T-helper 1 cell (primary cell): Measurements from ENCODE around the gene MOV10L1.

Experiments used
- DNase-seq, 5 donors: peaks; one replicate each; pipeline ENCODE4 v3.0.0-alpha.2; 2012 to 2020

MOV10L1 gene

GRCh38 chr22:50058906-50059880 lies 30.6 kb upstream of the MOV10L1 start:
- DNase-seq, result no peak

- no peak for DNase-seq
Measured at GRCh38 chr22:50059881-50060262, 29.9 kb upstream of the MOV10L1 start.

- no peak for DNase-seq
Measured at GRCh38 chr22:50060441-50061140, 29.2 kb upstream of the MOV10L1 start.

- no peak for DNase-seq
Measured at GRCh38 chr22:50061141-50061823, 28.5 kb upstream of the MOV10L1 start.

- DNase-seq, result no peak
Measured at GRCh38 chr22:50061824-50062355, 27.9 kb upstream of the MOV10L1 start.

- no peak for DNase-seq
Measured at GRCh38 chr22:50062509-50063135, 27.2 kb upstream of the MOV10L1 start.

GRCh38 chr22:50063589-50064393 lies 26.0 kb upstream of the MOV10L1 start:
- DNase-seq, result no peak

GRCh38 chr22:50064453-50064852 lies 25.4 kb upstream of the MOV10L1 start:
- DNase-seq, result no peak

- DNase-seq, result no peak
Measured at GRCh38 chr22:50067244-50067643, 22.6 kb upstream of the MOV10L1 start.

- no peak for DNase-seq
Measured at GRCh38 chr22:50068096-50068495, 21.7 kb upstream of the MOV10L1 start.

GRCh38 chr22:50070366-50070765 lies 19.4 kb upstream of the MOV10L1 start:
- DNase-seq, result no peak

GRCh38 chr22:50071432-50072166 lies 18.2 kb upstream of the MOV10L1 start:
- DNase-seq, result no peak

GRCh38 chr22:50072167-50072555 lies 17.6 kb upstream of the MOV10L1 start:
- DNase-seq, result no peak

- no peak for DNase-seq
Measured at GRCh38 chr22:50072714-50073538, 16.9 kb upstream of the MOV10L1 start.

- DNase-seq, result no peak
Measured at GRCh38 chr22:50074056-50074455, 15.8 kb upstream of the MOV10L1 start.

- no peak for DNase-seq
Measured at GRCh38 chr22:50074551-50075530, 15.0 kb upstream of the MOV10L1 start.

GRCh38 chr22:50076646-50077535 lies 12.9 kb upstream of the MOV10L1 start:
- DNase-seq, result no peak

- DNase-seq, result no peak
Measured at GRCh38 chr22:50078246-50078645, 11.6 kb upstream of the MOV10L1 start.
